CD4-positive, alpha-beta memory T cell (primary cell): Measurements from ENCODE around the gene ZPBP2. TPM values are rescaled to one million over a fixed set of nuclear protein-coding genes. Genes with fewer than 3 reads are reported as not detected.

Experiments
- CTCF ChIA-PET: fragments of 350-600 bp; sonication (Branson Sonifier 250); formaldehyde crosslinking; loops from one replicate; lab custom pipeline; 2021; ENCODE audit warnings: inconsistent platforms; ENCODE audit not compliant: partially characterized antibody; lab: Charles Lee
- POLR2A ChIA-PET: fragments of 350-600 bp; sonication (Branson Sonifier 250); formaldehyde crosslinking; loops from one replicate; lab custom pipeline; 2021; ENCODE audit not compliant: partially characterized antibody; lab: Charles Lee
- DNase-seq, 5 donors: peaks; one replicate each; pipeline versions ENCODE4 v3.0.0 to v3.0.0-alpha.2; 2020 to 2022; ENCODE audit warnings: mixed read lengths in 1 of 5
- H3K27ac ChIP-seq: one replicate; pipeline ENCODE4 v1.7.0; 2013; ENCODE audit warnings: low read depth, low read length
- H3K27me3 ChIP-seq: 2 replicates; pipeline ENCODE4 v1.7.0; 2013; ENCODE audit warnings: mild to moderate bottlenecking, low read length, moderate library complexity; ENCODE audit not compliant: insufficient read depth
- H3K36me3 ChIP-seq: 2 replicates; pipeline ENCODE4 v1.7.0; 2013; ENCODE audit warnings: mild to moderate bottlenecking, low read length, moderate library complexity; ENCODE audit not compliant: insufficient read depth
- H3K4me1 ChIP-seq: 2 replicates; pipeline ENCODE4 v1.7.0; 2013; ENCODE audit warnings: mild to moderate bottlenecking, low read length, moderate library complexity; ENCODE audit not compliant: insufficient read depth
- H3K4me3 ChIP-seq, 2 donors: one replicate each; pipeline ENCODE4 v1.7.0; 2013; ENCODE audit warnings: low read length in 2 of 2, mild to moderate bottlenecking in 1 of 2
- H3K9me3 ChIP-seq, 2 donors: one replicate each; pipeline ENCODE4 v1.7.0; 2013; ENCODE audit warnings: low read length in 2 of 2, control low read depth in 1 of 2; ENCODE audit not compliant: control insufficient read depth in 1 of 2
- H3K27ac Mint-ChIP-seq, 7 donors: one replicate each; pipeline ENCODE4 v1.8.0; 2020 to 2021; ENCODE audit warnings: mixed read lengths in 7 of 7, mild to moderate bottlenecking in 6 of 7, inconsistent platforms in 3 of 7, moderate library complexity in 3 of 7
- H3K27me3 Mint-ChIP-seq, 2 donors: one replicate each; pipeline ENCODE4 v1.8.0; 2020 to 2021; ENCODE audit warnings: mixed read lengths in 2 of 2
- H3K36me3 Mint-ChIP-seq, 2 donors: one replicate each; pipeline ENCODE4 v1.8.0; 2020 to 2021; ENCODE audit warnings: mixed read lengths in 2 of 2, inconsistent platforms in 1 of 2, mild to moderate bottlenecking in 1 of 2
- H3K4me1 Mint-ChIP-seq, 4 donors: one replicate each; pipeline ENCODE4 v1.8.0; 2020 to 2021; ENCODE audit warnings: mixed read lengths in 4 of 4, mild to moderate bottlenecking in 1 of 4
- H3K4me3 Mint-ChIP-seq, 8 donors: one replicate each; pipeline ENCODE4 v1.8.0; 2020 to 2021; ENCODE audit warnings: mixed read lengths in 8 of 8, mild to moderate bottlenecking in 7 of 8, moderate library complexity in 6 of 8, inconsistent platforms in 3 of 8
- H3K9me3 Mint-ChIP-seq, 8 donors: one replicate each; pipeline ENCODE4 v1.8.0; 2020 to 2021; ENCODE audit warnings: mixed read lengths in 8 of 8, mild to moderate bottlenecking in 5 of 8, inconsistent platforms in 3 of 8, moderate library complexity in 1 of 8
- intact Hi-C: fragments of 100-400 bp; cut with micrococcal nuclease; formaldehyde crosslinking; loops from one replicate; pipeline ENCODE4 v1.15.1; 2023
- polyA plus RNA-seq, 2 donors: library from polyadenylated mRNA; unstranded; fragments of 300-500 nt; fragmentation: Illumina TruSeq; gene quantifications; one replicate each; pipeline ENCODE4 v1.2.3, GENCODE V29; 2021
- total RNA-seq, 2 experiments: library from RNA; stranded (reverse); gene quantifications; one replicate each; pipeline ENCODE4 v1.2.3, GENCODE V29; 2021

The ZPBP2 gene
- total and polyA plus RNA-seq, 4 experiments from 2014 or later, result 0.25 to 1.2 (median 0.35) TPM; not detected in 1

- intact Hi-C loops, result no loop called here
- POLR2A ChIA-PET, result interaction anchor here (0.8 to 1.4 kb wide), 2 partner anchors 10 to 14 kb away, joined by 3 read pairs; no protein-coding TSS in a partner anchor
- no peaks in the 10 kb centered on the region for H3K27me3 Mint-ChIP-seq
These were observed 41.7 kb upstream of the ZPBP2 start for GRCh38 chr17:39826334-39826733.

GRCh38 chr17:39828443-39828842 lies 39.6 kb upstream of the ZPBP2 start:
- H3K27ac ChIP-seq, result no peak overlapping the region
- H3K9me3 Mint-ChIP-seq, result peaks cover 0 to 23% (median 19%) of the 10 kb centered on the region in 8 donors

More at GRCh38 chr17:39826334-39826733, 41.7 kb upstream of the ZPBP2 start:
- Mint-ChIP-seq H3K36me3 (peaks cover 79 to 80% of the 10 kb centered on the region in 2 donors), H3K4me3 (no peak overlapping the region), H3K4me1 (peaks cover 12 to 28% (median 15%) of the 10 kb centered on the region in 4 donors), H3K9me3 (peaks cover 4 to 39% (median 28%) of the 10 kb centered on the region in 8 donors), H3K27ac (peak overlapping the region in 4 of 7 donors; percentile 15 to 66 (median 52))
- no peaks in the 10 kb centered on the region for H3K27me3 ChIP-seq
- peaks cover 8% of the 10 kb centered on the region for H3K4me1 ChIP-seq
- CTCF ChIA-PET, result interaction anchor here (0.9 kb wide), 1 partner anchor 203 kb away, joined by 3 read pairs; no protein-coding TSS in a partner anchor
- no peak overlapping the region for H3K27ac ChIP-seq
- peaks cover 0 to 15% of the 10 kb centered on the region in 2 donors for H3K9me3 ChIP-seq
- DNase-seq, result no peak
- no peak overlapping the region for H3K4me3 ChIP-seq
- peaks cover 44% of the 10 kb centered on the region for H3K36me3 ChIP-seq

GRCh38 chr17:39831588-39831987 lies 36.4 kb upstream of the ZPBP2 start:
- CTCF ChIA-PET, result interaction anchor here (0.6 kb wide), 1 partner anchor 190 kb away, joined by 4 read pairs; no protein-coding TSS in a partner anchor
- Mint-ChIP-seq H3K36me3 (peaks cover 46 to 50% of the 10 kb centered on the region in 2 donors), H3K9me3 (peaks cover 0 to 4% (median 0%) of the 10 kb centered on the region in 8 donors), H3K27me3 (no peaks in the 10 kb centered on the region), H3K4me1 (peaks cover 13 to 27% (median 23%) of the 10 kb centered on the region in 4 donors), H3K4me3 (no peak overlapping the region), H3K27ac (peak overlapping the region in 3 of 7 donors; percentile 3 to 79 (median 23))
- intact Hi-C loops, result no loop called here
- H3K4me1 ChIP-seq, result no peaks in the 10 kb centered on the region
- POLR2A ChIA-PET, result interaction anchor here (0.6 to 1.0 kb wide), 3 partner anchors 52 to 1519 kb away, joined by 3 to 6 read pairs (median 3); no protein-coding TSS in a partner anchor
- no peak for DNase-seq
- H3K9me3 ChIP-seq, result no peaks in the 10 kb centered on the region
- H3K27me3 ChIP-seq, result no peaks in the 10 kb centered on the region
- H3K27ac ChIP-seq, result no peak overlapping the region
- no peak overlapping the region for H3K4me3 ChIP-seq
- H3K36me3 ChIP-seq, result peaks cover 15% of the 10 kb centered on the region

More at GRCh38 chr17:39828443-39828842, 39.6 kb upstream of the ZPBP2 start:
- intact Hi-C loops, result no loop called here
- POLR2A ChIA-PET, result interaction anchor here (0.9 kb wide), 1 partner anchor 15 kb away, joined by 3 read pairs; no protein-coding TSS in a partner anchor
- Histone ChIP-seq H3K36me3 (peaks cover 42% of the 10 kb centered on the region), H3K4me3 (no peak overlapping the region), H3K27me3 (no peaks in the 10 kb centered on the region), H3K9me3 (peaks cover 0 to 9% of the 10 kb centered on the region in 2 donors), H3K4me1 (no peaks in the 10 kb centered on the region)
- Mint-ChIP-seq H3K27ac (peak overlapping the region in 4 of 7 donors; percentile 17 to 55 (median 43)), H3K4me3 (no peak overlapping the region), H3K4me1 (peaks cover 6 to 25% (median 15%) of the 10 kb centered on the region in 4 donors), H3K27me3 (no peaks in the 10 kb centered on the region), H3K36me3 (peaks cover 65 to 70% of the 10 kb centered on the region in 2 donors)
- CTCF ChIA-PET, result no interaction called here
- no peak for DNase-seq

- Mint-ChIP-seq H3K27ac (peak overlapping the region in 5 of 7 donors; percentile 8 to 70 (median 54)), H3K4me3 (no peak overlapping the region), H3K27me3 (no peaks in the 10 kb centered on the region), H3K36me3 (peaks cover 41 to 45% of the 10 kb centered on the region in 2 donors), H3K9me3 (peaks cover 2 to 14% (median 12%) of the 10 kb centered on the region in 8 donors), H3K4me1 (peaks cover 12 to 24% (median 18%) of the 10 kb centered on the region in 4 donors)
- no peaks in the 10 kb centered on the region for H3K4me1 ChIP-seq
- no peak for DNase-seq
- intact Hi-C loops, result no loop called here
- H3K36me3 ChIP-seq, result no peaks in the 10 kb centered on the region
- H3K27me3 ChIP-seq, result no peaks in the 10 kb centered on the region
- no peaks in the 10 kb centered on the region for H3K9me3 ChIP-seq
- H3K4me3 ChIP-seq, result no peak overlapping the region
- ChIA-PET POLR2A (interaction anchor here (1.2 to 3.2 kb wide), 2 partner anchors 14 to 93 kb away, joined by 4 to 17 read pairs; partner anchors contain the start of genes LRRC3C and ORMDL3), CTCF (interaction anchor here (1.5 kb wide), 1 partner anchor 15 kb away, joined by 5 read pairs; no protein-coding TSS in a partner anchor)
- no peak overlapping the region for H3K27ac ChIP-seq
These were observed 34.0 kb upstream of the ZPBP2 start for GRCh38 chr17:39834017-39834416.

- POLR2A ChIA-PET, result interaction anchor here (0.8 to 3.2 kb wide), 4 partner anchors 13 to 92 kb away, joined by 3 to 17 read pairs (median 4); partner anchors contain the start of genes LRRC3C and ORMDL3
- H3K4me3 Mint-ChIP-seq, result no peak overlapping the region
- H3K4me1 Mint-ChIP-seq, result peaks cover 13 to 32% (median 21%) of the 10 kb centered on the region in 4 donors
These were observed 32.8 kb upstream of the ZPBP2 start for GRCh38 chr17:39835038-39835786.

GRCh38 chr17:39836117-39836516 lies 31.9 kb upstream of the ZPBP2 start:
- Histone ChIP-seq H3K9me3 (no peaks in the 10 kb centered on the region), H3K36me3 (no peaks in the 10 kb centered on the region), H3K4me1 (peaks cover 2% of the 10 kb centered on the region), H3K4me3 (no peak overlapping the region), H3K27ac (no peak overlapping the region), H3K27me3 (no peaks in the 10 kb centered on the region)
- ChIA-PET POLR2A (interaction anchor here (0.8 to 3.2 kb wide), 4 partner anchors 9 to 24 kb away, joined by 3 to 17 read pairs (median 3); no protein-coding TSS in a partner anchor), CTCF (interaction anchor here (0.6 to 1.1 kb wide), 4 partner anchors 47 to 329 kb away, joined by 3 to 4 read pairs (median 4); no protein-coding TSS in a partner anchor)
- intact Hi-C loops, result no loop called here
- H3K36me3 Mint-ChIP-seq, result peaks cover 47 to 51% of the 10 kb centered on the region in 2 donors
- H3K27me3 Mint-ChIP-seq, result no peaks in the 10 kb centered on the region
- no peak for DNase-seq
- peak overlapping the region in 2 of 7 donors; percentile 18 to 88 for H3K27ac Mint-ChIP-seq
- peaks cover 12 to 41% (median 26%) of the 10 kb centered on the region in 4 donors for H3K4me1 Mint-ChIP-seq
- H3K9me3 Mint-ChIP-seq, result peaks cover 2 to 16% (median 13%) of the 10 kb centered on the region in 8 donors
- H3K4me3 Mint-ChIP-seq, result no peak overlapping the region

More at GRCh38 chr17:39835038-39835786, 32.8 kb upstream of the ZPBP2 start:
- Mint-ChIP-seq H3K27ac (peak overlapping the region in 1 of 7 donors; percentile 88), H3K36me3 (peaks cover 44 to 45% of the 10 kb centered on the region in 2 donors), H3K27me3 (no peaks in the 10 kb centered on the region), H3K9me3 (peaks cover 2 to 16% (median 13%) of the 10 kb centered on the region in 8 donors)
- no peaks in the 10 kb centered on the region for H3K27me3 ChIP-seq
- H3K4me1 ChIP-seq, result no peaks in the 10 kb centered on the region
- intact Hi-C loops, result no loop called here
- no peak for DNase-seq
- H3K36me3 ChIP-seq, result no peaks in the 10 kb centered on the region
- H3K27ac ChIP-seq, result no peak overlapping the region
- H3K4me3 ChIP-seq, result no peak overlapping the region
- CTCF ChIA-PET, result interaction anchor here (0.6 to 1.5 kb wide), 6 partner anchors 16 to 330 kb away, joined by 3 to 5 read pairs (median 4); no protein-coding TSS in a partner anchor
- H3K9me3 ChIP-seq, result no peaks in the 10 kb centered on the region
